ENCODE data around the gene NFKB2.

The NFKB2 gene

GRCh38 chr10:102409604-102410428, 14.3 kb downstream of the NFKB2 start:
- DNase-seq = no peak

- peak; percentile 67 for DNase-seq
These were observed 15.0 kb downstream of the NFKB2 start for GRCh38 chr10:102410429-102411073.

GRCh38 chr10:102411341-102412255, 16.1 kb downstream of the NFKB2 start:
- no peak for DNase-seq

- DNase-seq = no peak
These were observed 16.8 kb downstream of the NFKB2 start for GRCh38 chr10:102412293-102412692.

- DNase-seq = peak; percentile 59
These were observed 17.7 kb downstream of the NFKB2 start for GRCh38 chr10:102413053-102413705.

GRCh38 chr10:102413806-102414561, 18.5 kb downstream of the NFKB2 start:
- no peak for DNase-seq

- DNase-seq = no peak
These were observed 19.2 kb downstream of the NFKB2 start for GRCh38 chr10:102414749-102415148.

- DNase-seq = no peak
These were observed 20.8 kb downstream of the NFKB2 start for GRCh38 chr10:102416283-102416682.

- no peak for DNase-seq
These were observed 21.2 kb downstream of the NFKB2 start for GRCh38 chr10:102416695-102417094.

GRCh38 chr10:102418622-102419268, 23.2 kb downstream of the NFKB2 start, which contains the start of gene PSD:
TSS of gene PSD (minus strand) at chr10:102418785. CDS start at chr10:102417038, 1,747 bp downstream.
- DNase-seq = no peak

GRCh38 chr10:102419269-102420180, 24.0 kb downstream of the NFKB2 start:
- peak; percentile 69 for DNase-seq

GRCh38 chr10:102420181-102420713, 24.7 kb downstream of the NFKB2 start:
- no peak for DNase-seq

GRCh38 chr10:102420714-102421506, 25.4 kb downstream of the NFKB2 start, which contains the start of gene FBXL15:
TSS of gene FBXL15 (plus strand) at chr10:102420836. CDS start at chr10:102421130, 294 bp downstream.
- peak; percentile 98 for DNase-seq

- DNase-seq = no peak
These were observed 25.9 kb downstream of the NFKB2 start for GRCh38 chr10:102421507-102421756.

- DNase-seq = no peak
These were observed 26.4 kb downstream of the NFKB2 start for GRCh38 chr10:102421757-102422512.

GRCh38 chr10:102422545-102423129, 27.1 kb downstream of the NFKB2 start:
- peak; percentile 54 for DNase-seq

GRCh38 chr10:102423372-102423968, 28.0 kb downstream of the NFKB2 start:
- no peak for DNase-seq

GRCh38 chr10:102424145-102424544, 28.6 kb downstream of the NFKB2 start:
- DNase-seq = no peak
